DOHH2 (cell line): Measurements from ENCODE around the gene TNFAIP3.

Experiments
- H3F3A ChIP-seq: fragments of 200-600 bp; sonication (generic), shearing (Covaris generic); 2 replicates; pipeline ENCODE4 v1.6.0; 2016; ENCODE audit warnings: antibody characterized with exemption, mild to moderate bottlenecking; ENCODE audit not compliant: control insufficient read depth, insufficient read depth
- H3K27ac ChIP-seq: fragments of 200-600 bp; sonication (generic); 2 replicates; pipeline ENCODE4 v1.5.1; 2014; ENCODE audit warnings: low read depth, mild to moderate bottlenecking, low read length, moderate library complexity
- H3K27me3 ChIP-seq: fragments of 200-600 bp; sonication (generic); 2 replicates; pipeline ENCODE4 v1.6.1; 2014; ENCODE audit warnings: mild to moderate bottlenecking, low read length, mixed read lengths; ENCODE audit not compliant: control insufficient read depth
- H3K36me3 ChIP-seq: fragments of 200-600 bp; sonication (generic); 2 replicates; pipeline ENCODE4 v1.6.1; 2014; ENCODE audit warnings: mild to moderate bottlenecking, low read length, moderate library complexity, mixed read lengths; ENCODE audit not compliant: control insufficient read depth
- H3K4me1 ChIP-seq: fragments of 200-600 bp; sonication (generic); 2 replicates; pipeline ENCODE4 v1.6.1; 2014; ENCODE audit warnings: mild to moderate bottlenecking, low read length, mixed read lengths; ENCODE audit not compliant: control insufficient read depth
- H3K4me2 ChIP-seq: fragments of 200-600 bp; sonication (generic); 2 replicates; pipeline ENCODE4 v1.6.0; 2014; ENCODE audit warnings: mild to moderate bottlenecking, low read length, moderate library complexity
- H3K4me3 ChIP-seq: fragments of 200-600 bp; sonication (generic); 2 replicates; pipeline ENCODE4 v1.5.1; 2014; ENCODE audit warnings: mild to moderate bottlenecking, low read length, mixed read lengths
- H3K79me2 ChIP-seq: fragments of 200-600 bp; sonication (generic); 2 replicates; pipeline ENCODE4 v1.6.1; 2014; ENCODE audit warnings: mild to moderate bottlenecking, low read length, mixed read lengths; ENCODE audit not compliant: control insufficient read depth
- H3K9me2 ChIP-seq: fragments of 200-600 bp; sonication (generic); replicated peaks from 2 replicates; pipeline ENCODE4 v1.6.1; 2014; ENCODE audit warnings: mild to moderate bottlenecking, low read length, mixed read lengths; ENCODE audit not compliant: control insufficient read depth
- H3K9me3 ChIP-seq: fragments of 200-600 bp; sonication (generic); 2 replicates; pipeline ENCODE4 v1.6.1; 2014; ENCODE audit warnings: antibody characterized with exemption, low read length, mixed read lengths; ENCODE audit not compliant: control insufficient read depth, insufficient read depth
- H4K20me1 ChIP-seq: fragments of 200-600 bp; sonication (generic); 2 replicates; pipeline ENCODE4 v1.6.0; 2014; ENCODE audit warnings: low read depth, mild to moderate bottlenecking, antibody characterized with exemption, low read length, moderate library complexity; ENCODE audit not compliant: control insufficient read depth, insufficient read depth
- CTCF ChIP-seq: fragments of 200-600 bp; sonication (generic); IDR thresholded peaks from one replicate; pipeline ENCODE4 v1.5.1; 2014; ENCODE audit warnings: antibody characterized with exemption, mild to moderate bottlenecking, low read depth, low read length; ENCODE audit not compliant: poor library complexity, severe bottlenecking
- EZH2phosphoT487 ChIP-seq: fragments of 200-600 bp; sonication (generic); IDR thresholded peaks from 2 replicates; pipeline ENCODE4 v1.6.1; 2017; ENCODE audit warnings: borderline replicate concordance, mild to moderate bottlenecking, antibody characterized with exemption, low read length, moderate library complexity, mixed read lengths

TNFAIP3 gene

GRCh38 chr6:137848672-137849071 lies 18.4 kb upstream of the TNFAIP3 start:
- H4K20me1 ChIP-seq: no peaks in the 10 kb centered on the region
- no peak overlapping the region for H3K4me2 ChIP-seq
- no peak overlapping the region for H3K4me3 ChIP-seq
- no peaks in the 10 kb centered on the region for H3K9me2 ChIP-seq
- peaks cover 36% of the 10 kb centered on the region for H3K4me1 ChIP-seq
- H3K27ac ChIP-seq: no peak overlapping the region
- no peaks in the 10 kb centered on the region for H3K79me2 ChIP-seq
- no peak for TF ChIP-seq EZH2phosphoT487
- no peak for TF ChIP-seq CTCF
- H3K9me3 ChIP-seq: no peaks in the 10 kb centered on the region
- no peaks in the 10 kb centered on the region for H3K27me3 ChIP-seq
- no peaks in the 10 kb centered on the region for H3F3A ChIP-seq
- H3K36me3 ChIP-seq: no peaks in the 10 kb centered on the region

GRCh38 chr6:137849181-137849980 lies 17.7 kb upstream of the TNFAIP3 start:
- H3K4me2 ChIP-seq: no peak overlapping the region

GRCh38 chr6:137849981-137850714 lies 16.9 kb upstream of the TNFAIP3 start:
- H3K9me3 ChIP-seq: no peaks in the 10 kb centered on the region
- TF ChIP-seq CTCF (no peak), EZH2phosphoT487 (no peak)
- no peaks in the 10 kb centered on the region for H3K9me2 ChIP-seq
- H3K36me3 ChIP-seq: no peaks in the 10 kb centered on the region
- peaks cover 40% of the 10 kb centered on the region for H3K4me1 ChIP-seq
- H3K27me3 ChIP-seq: no peaks in the 10 kb centered on the region
- no peak overlapping the region for H3K4me3 ChIP-seq
- no peak overlapping the region for H3K27ac ChIP-seq
- H3K4me2 ChIP-seq: no peak overlapping the region
- H4K20me1 ChIP-seq: no peaks in the 10 kb centered on the region
- H3K79me2 ChIP-seq: no peaks in the 10 kb centered on the region
- H3F3A ChIP-seq: no peaks in the 10 kb centered on the region

More at GRCh38 chr6:137849181-137849980, 17.7 kb upstream of the TNFAIP3 start:
- no peak for TF ChIP-seq EZH2phosphoT487
- no peak for TF ChIP-seq CTCF
- Histone ChIP-seq H3F3A (no peaks in the 10 kb centered on the region), H3K4me3 (no peak overlapping the region), H3K27ac (no peak overlapping the region), H3K9me2 (no peaks in the 10 kb centered on the region), H3K79me2 (no peaks in the 10 kb centered on the region), H3K36me3 (no peaks in the 10 kb centered on the region), H3K9me3 (no peaks in the 10 kb centered on the region), H3K27me3 (no peaks in the 10 kb centered on the region), H4K20me1 (no peaks in the 10 kb centered on the region), H3K4me1 (peaks cover 40% of the 10 kb centered on the region)
